Measurements from ENCODE around the gene ZBED1.

The ZBED1 gene

GRCh38 chrX:2489446-2490445 lies 11.0 kb downstream of the ZBED1 start:
- H3K4me3 ChIP-seq (ENCODE audit: low read depth, low read length): no peak overlapping the region
- peaks cover 59% of the 10 kb centered on the region for H3K36me3 ChIP-seq
- H3K27ac ChIP-seq: no peak overlapping the region
- no peak for TF ChIP-seq CTCF (IDR thresholded peaks at IDR 0.05; ENCODE audit: low read depth, low read length)
- no peaks in the 10 kb centered on the region for H3K9me3 ChIP-seq (ENCODE audit: severe bottlenecking)
- peak; percentile 3 for DNase-seq
- H3K27me3 ChIP-seq (ENCODE audit: insufficient read depth, low read depth, severe bottlenecking): no peaks in the 10 kb centered on the region

DNA sequence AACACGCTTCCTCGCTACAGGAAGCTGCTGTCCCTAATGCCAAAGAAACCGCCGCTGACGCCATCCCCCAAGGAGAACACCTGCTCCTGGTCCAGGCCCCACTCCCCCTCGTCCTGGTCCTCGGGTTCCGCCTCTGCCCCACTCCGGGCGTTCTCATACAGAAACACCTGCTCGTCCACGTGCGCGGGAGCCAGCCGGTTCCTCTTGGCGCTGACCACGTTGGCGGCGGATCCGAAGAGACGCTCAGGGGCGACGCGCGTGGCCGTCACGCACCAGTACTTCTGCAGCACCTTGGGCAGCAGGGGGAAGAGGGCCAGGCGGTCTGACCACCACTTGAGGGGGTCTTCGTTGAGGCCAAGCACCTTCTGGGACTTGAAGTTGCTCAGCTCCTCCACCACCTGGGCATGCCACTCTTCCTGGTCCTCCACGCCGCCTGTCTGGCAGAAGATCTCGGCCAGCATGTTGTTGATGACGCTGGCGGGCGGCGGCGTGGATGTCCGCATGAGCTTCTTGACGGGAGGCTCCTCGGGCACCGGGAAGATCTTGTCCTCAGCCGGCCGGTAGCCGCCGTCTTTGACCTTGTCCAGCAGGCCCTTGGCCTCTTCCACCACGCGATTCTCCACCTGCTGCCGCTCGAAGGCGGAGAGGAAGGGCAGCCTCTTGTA lies 12.0 kb downstream of the ZBED1 start:
- Histone ChIP-seq H3K4me3 (ENCODE audit: low read depth, low read length) (no peak overlapping the region), H3K36me3 (peaks cover 66% of the 10 kb centered on the region), H3K27me3 (ENCODE audit: insufficient read depth, low read depth, severe bottlenecking) (no peaks in the 10 kb centered on the region), H3K27ac (no peak overlapping the region), H3K9me3 (ENCODE audit: severe bottlenecking) (no peaks in the 10 kb centered on the region)
- peak; percentile 4 for DNase-seq
- TF ChIP-seq CTCF (IDR thresholded peaks at IDR 0.05; ENCODE audit: low read depth, low read length): no peak

- peaks cover 66% of the 10 kb centered on the region for H3K36me3 ChIP-seq
Observed at GRCh38 chrX:2487366-2487765, 13.4 kb downstream of the ZBED1 start.

DNA sequence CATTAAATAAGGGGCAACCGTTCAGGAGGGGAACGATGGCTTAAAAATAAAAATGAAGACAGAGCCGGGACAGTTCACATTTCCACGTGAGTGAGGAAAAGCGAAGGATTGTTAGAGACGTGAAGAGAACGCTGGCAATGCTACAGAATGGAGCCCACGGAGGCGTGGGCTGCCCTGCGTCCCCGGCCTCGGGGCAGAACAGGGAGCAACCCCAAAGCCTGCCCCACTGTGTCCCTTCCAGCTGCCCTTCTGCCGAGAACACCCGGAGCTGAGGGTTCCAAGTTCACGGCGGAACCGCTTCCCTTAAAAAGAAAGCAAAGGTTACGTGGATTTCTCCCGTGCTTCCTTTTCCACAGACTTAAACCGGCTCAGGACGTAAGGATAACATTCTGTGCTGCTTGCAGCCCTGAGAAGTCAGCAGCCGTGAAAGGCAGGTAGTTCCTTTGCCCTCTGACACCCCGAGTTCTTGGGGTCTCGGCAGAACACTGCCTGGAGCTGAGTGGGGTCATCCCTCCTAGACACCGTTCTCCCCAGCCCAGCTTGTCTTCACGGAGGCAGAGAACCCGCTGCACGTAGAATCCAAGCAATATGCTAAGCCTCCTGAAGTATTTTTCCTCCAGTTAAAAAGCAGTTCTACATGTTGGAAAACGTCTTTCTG lies 14.2 kb downstream of the ZBED1 start:
- TF ChIP-seq CTCF (IDR thresholded peaks at IDR 0.05; ENCODE audit: low read depth, low read length): no peak
- Histone ChIP-seq H3K36me3 (peaks cover 59% of the 10 kb centered on the region), H3K4me3 (ENCODE audit: low read depth, low read length) (no peak overlapping the region), H3K9me3 (ENCODE audit: severe bottlenecking) (no peaks in the 10 kb centered on the region), H3K27me3 (ENCODE audit: insufficient read depth, low read depth, severe bottlenecking) (no peaks in the 10 kb centered on the region), H3K27ac (no peak overlapping the region)
- DNase-seq: no peak

More at GRCh38 chrX:2487366-2487765, 13.4 kb downstream of the ZBED1 start:
- H3K9me3 ChIP-seq (ENCODE audit: severe bottlenecking): no peaks in the 10 kb centered on the region
- no peaks in the 10 kb centered on the region for H3K27me3 ChIP-seq (ENCODE audit: insufficient read depth, low read depth, severe bottlenecking)
- peak; percentile 3 for DNase-seq
- no peak overlapping the region for H3K27ac ChIP-seq
- no peak for TF ChIP-seq CTCF (IDR thresholded peaks at IDR 0.05; ENCODE audit: low read depth, low read length)
- H3K4me3 ChIP-seq (ENCODE audit: low read depth, low read length): no peak overlapping the region

- H3K4me3 ChIP-seq (ENCODE audit: low read depth, low read length): no peak overlapping the region
- DNase-seq: no peak
- no peak overlapping the region for H3K27ac ChIP-seq
- peaks cover 53% of the 10 kb centered on the region for H3K36me3 ChIP-seq
- no peaks in the 10 kb centered on the region for H3K27me3 ChIP-seq (ENCODE audit: insufficient read depth, low read depth, severe bottlenecking)
- TF ChIP-seq CTCF (IDR thresholded peaks at IDR 0.05; ENCODE audit: low read depth, low read length): no peak
- H3K9me3 ChIP-seq (ENCODE audit: severe bottlenecking): no peaks in the 10 kb centered on the region
Observed at GRCh38 chrX:2485789-2486345, 14.9 kb downstream of the ZBED1 start.
